Mucosa of stomach (tissue), 1 donor: ENCODE data around the gene RETSAT.
"Not testable (repeated sequence)": the region's sequence is repeated elsewhere in the genome, so short reads cannot be mapped to it uniquely, and the experiment has no call there.

Experiments
- H3K27me3 ChIP-seq: one replicate; pipeline ENCODE4 v1.7.0; 2013; ENCODE audit warnings: mild to moderate bottlenecking, low read length; ENCODE audit not compliant: control insufficient read depth, insufficient read depth
- H3K36me3 ChIP-seq: one replicate; pipeline ENCODE4 v1.7.0; 2013; ENCODE audit warnings: low read length; ENCODE audit not compliant: control insufficient read depth, insufficient read depth
- H3K4me1 ChIP-seq: one replicate; pipeline ENCODE4 v1.7.0; 2013; ENCODE audit warnings: mild to moderate bottlenecking, low read length; ENCODE audit not compliant: control insufficient read depth, insufficient read depth
- H3K4me3 ChIP-seq: one replicate; pipeline ENCODE4 v1.7.0; 2013; ENCODE audit warnings: low read length
- H3K9ac ChIP-seq: one replicate; pipeline ENCODE4 v1.7.0; 2013; ENCODE audit warnings: mild to moderate bottlenecking, low read length, moderate library complexity
- H3K9me3 ChIP-seq: one replicate; pipeline ENCODE4 v1.7.0; 2013; ENCODE audit warnings: mild to moderate bottlenecking, low read length, moderate library complexity; ENCODE audit not compliant: control insufficient read depth
- donor health status: Pancreatic carcinoma.

The RETSAT gene

GRCh38 chr2:85327160-85327821 is 27.0 kb downstream of the RETSAT start:
- no peaks in the 10 kb centered on the region for H3K27me3 ChIP-seq
- H3K4me1 ChIP-seq, result peaks cover 23% of the 10 kb centered on the region
- H3K9me3 ChIP-seq, result no peaks in the 10 kb centered on the region
- H3K36me3 ChIP-seq, result peaks cover 5% of the 10 kb centered on the region
- H3K9ac ChIP-seq, result peak overlapping the region; percentile 100
- peak overlapping the region; percentile 95 for H3K4me3 ChIP-seq

GRCh38 chr2:85326406-85327159 is 27.7 kb downstream of the RETSAT start:
- H3K9ac ChIP-seq, result peak overlapping the region; percentile 100
- no peaks in the 10 kb centered on the region for H3K27me3 ChIP-seq
- H3K4me1 ChIP-seq, result peaks cover 23% of the 10 kb centered on the region
- H3K4me3 ChIP-seq, result peak overlapping the region; percentile 95
- H3K36me3 ChIP-seq, result peaks cover 5% of the 10 kb centered on the region
- no peaks in the 10 kb centered on the region for H3K9me3 ChIP-seq

GRCh38 chr2:85325466-85325811 is 28.9 kb downstream of the RETSAT start:
- H3K36me3 ChIP-seq, result peaks cover 5% of the 10 kb centered on the region

GRCh38 chr2:85324639-85325465 is 29.5 kb downstream of the RETSAT start:
- peak overlapping the region; percentile 95 for H3K4me3 ChIP-seq
- peaks cover 5% of the 10 kb centered on the region for H3K36me3 ChIP-seq
- H3K4me1 ChIP-seq, result peaks cover 23% of the 10 kb centered on the region
- no peaks in the 10 kb centered on the region for H3K27me3 ChIP-seq
- H3K9ac ChIP-seq, result peak overlapping the region; percentile 46
- no peaks in the 10 kb centered on the region for H3K9me3 ChIP-seq

More at GRCh38 chr2:85325466-85325811, 28.9 kb downstream of the RETSAT start:
- Histone ChIP-seq H3K27me3 (no peaks in the 10 kb centered on the region), H3K9me3 (no peaks in the 10 kb centered on the region), H3K4me1 (peaks cover 23% of the 10 kb centered on the region), H3K9ac (peak overlapping the region; percentile 100), H3K4me3 (peak overlapping the region; percentile 95)

- not testable (repeated sequence) for H3K9me3 ChIP-seq, H3K4me3 ChIP-seq, H3K36me3 ChIP-seq, H3K27me3 ChIP-seq, H3K9ac ChIP-seq
- H3K4me1 ChIP-seq, result peaks cover 23% of the 10 kb centered on the region
Observed at GRCh38 chr2:85323988-85324367, 30.4 kb downstream of the RETSAT start.

- Histone ChIP-seq H3K4me1 (peaks cover 23% of the 10 kb centered on the region), H3K27me3 (no peaks in the 10 kb centered on the region), H3K9ac (no peak overlapping the region), H3K4me3 (no peak overlapping the region), H3K9me3 (no peaks in the 10 kb centered on the region), H3K36me3 (peaks cover 5% of the 10 kb centered on the region)
Observed at GRCh38 chr2:85323351-85323987, 30.9 kb downstream of the RETSAT start.

- Histone ChIP-seq H3K36me3 (peaks cover 5% of the 10 kb centered on the region), H3K9ac (no peak overlapping the region), H3K4me1 (peaks cover 4% of the 10 kb centered on the region)
Observed at GRCh38 chr2:85319796-85320195, 34.5 kb downstream of the RETSAT start.

GRCh38 chr2:85318222-85319074 is 35.9 kb downstream of the RETSAT start:
- Histone ChIP-seq H3K4me3 (no peak overlapping the region), H3K4me1 (no peaks in the 10 kb centered on the region), H3K36me3 (peaks cover 1% of the 10 kb centered on the region), H3K27me3 (no peaks in the 10 kb centered on the region), H3K9me3 (no peaks in the 10 kb centered on the region), H3K9ac (no peak overlapping the region)

More at GRCh38 chr2:85319796-85320195, 34.5 kb downstream of the RETSAT start:
- H3K4me3 ChIP-seq, result no peak overlapping the region
- no peaks in the 10 kb centered on the region for H3K9me3 ChIP-seq
- H3K27me3 ChIP-seq, result no peaks in the 10 kb centered on the region

- not testable (repeated sequence) for H3K36me3 ChIP-seq
Observed at GRCh38 chr2:85315921-85316320, 38.4 kb downstream of the RETSAT start.

GRCh38 chr2:85314884-85315242 is 39.5 kb downstream of the RETSAT start:
- no peak overlapping the region for H3K4me3 ChIP-seq
- no peaks in the 10 kb centered on the region for H3K36me3 ChIP-seq
- H3K4me1 ChIP-seq, result peaks cover 2% of the 10 kb centered on the region
- no peaks in the 10 kb centered on the region for H3K9me3 ChIP-seq
- no peaks in the 10 kb centered on the region for H3K27me3 ChIP-seq
- H3K9ac ChIP-seq, result no peak overlapping the region

More at GRCh38 chr2:85315921-85316320, 38.4 kb downstream of the RETSAT start:
- H3K9ac ChIP-seq, H3K27me3 ChIP-seq, H3K4me3 ChIP-seq, H3K4me1 ChIP-seq, H3K9me3 ChIP-seq: not testable (repeated sequence)

GRCh38 chr2:85312404-85312803 is 41.9 kb downstream of the RETSAT start:
- H3K4me3 ChIP-seq, result no peak overlapping the region
- no peaks in the 10 kb centered on the region for H3K36me3 ChIP-seq
- H3K4me1 ChIP-seq, result peaks cover 16% of the 10 kb centered on the region
- no peaks in the 10 kb centered on the region for H3K9me3 ChIP-seq
- H3K27me3 ChIP-seq, result no peaks in the 10 kb centered on the region
- no peak overlapping the region for H3K9ac ChIP-seq
